Measurements from ENCODE around the gene KIF26A.
"Not testable (repeated sequence)": the region's sequence is repeated elsewhere in the genome, so short reads cannot be mapped to it uniquely, and the experiment has no call there.

The KIF26A gene

GRCh38 chr14:104196461-104197140 lies 58.2 kb downstream of the KIF26A start:
- no peak for DNase-seq

GRCh38 chr14:104197449-104198247 lies 59.3 kb downstream of the KIF26A start:
- no peak for DNase-seq

- DNase-seq, result no peak
Measured at GRCh38 chr14:104199266-104199895, 61.0 kb downstream of the KIF26A start.

GRCh38 chr14:104200106-104200505 lies 61.7 kb downstream of the KIF26A start:
- no peak for DNase-seq

GRCh38 chr14:104200591-104200990 lies 62.2 kb downstream of the KIF26A start:
- DNase-seq, result no peak

- DNase-seq, result no peak
Measured at GRCh38 chr14:104201063-104201462, 62.7 kb downstream of the KIF26A start.

- no peak for DNase-seq
Measured at GRCh38 chr14:104201496-104201895, 63.1 kb downstream of the KIF26A start.

GRCh38 chr14:104202259-104203070 lies 64.1 kb downstream of the KIF26A start:
- DNase-seq, result no peak

- no peak for DNase-seq
Measured at GRCh38 chr14:104203071-104203425, 64.7 kb downstream of the KIF26A start.

- no peak for DNase-seq
Measured at GRCh38 chr14:104204660-104205149, 66.3 kb downstream of the KIF26A start.

GRCh38 chr14:104205781-104206180 lies 67.4 kb downstream of the KIF26A start:
- DNase-seq, result no peak

- no peak for DNase-seq
Measured at GRCh38 chr14:104206281-104206904, 68.0 kb downstream of the KIF26A start.

GRCh38 chr14:104207142-104208014 lies 69.0 kb downstream of the KIF26A start:
- DNase-seq, result no peak

GRCh38 chr14:104208015-104208295 lies 69.6 kb downstream of the KIF26A start:
- DNase-seq, result not testable (repeated sequence)

- not testable (repeated sequence) for DNase-seq
Measured at GRCh38 chr14:104208331-104208730, 69.9 kb downstream of the KIF26A start.

- not testable (repeated sequence) for DNase-seq
Measured at GRCh38 chr14:104209071-104209470, 70.7 kb downstream of the KIF26A start.

- no peak for DNase-seq
Measured at GRCh38 chr14:104209985-104210816, 71.8 kb downstream of the KIF26A start.

GRCh38 chr14:104210817-104211195 lies 72.4 kb downstream of the KIF26A start:
- DNase-seq, result no peak

GRCh38 chr14:104211215-104211614 lies 72.8 kb downstream of the KIF26A start:
- DNase-seq, result no peak

GRCh38 chr14:104211741-104212140 lies 73.4 kb downstream of the KIF26A start:
- DNase-seq, result no peak

Measured in NCI-H146 (cell line).